Gastroesophageal sphincter (tissue), 3 donors: ENCODE results near the gene DCAF5.

Source experiments
- POLR2A ChIP-seq, 2 donors: fragments of 450-650 bp; IDR thresholded peaks; one replicate each; pipeline ENCODE4 v1.6.1; 2017; ENCODE audit warnings: antibody characterized with exemption in 2 of 2, mild to moderate bottlenecking in 2 of 2, moderate library complexity in 1 of 2
- TF ChIP-seq, protein P1 (sequence below), 4 experiments: fragments of 200-600 bp in 2 of 4; fragments of 450-650 bp in 2 of 4; sonication (generic) in 1 of 4; IDR thresholded peaks; one replicate each; pipeline ENCODE4 v1.5.1; 2017 to 2019; ENCODE audit warnings: antibody characterized with exemption in 4 of 4, mild to moderate bottlenecking in 2 of 4, moderate library complexity in 2 of 4

GRCh38 chr14:69081271-69081670 is 71.6 kb downstream of the DCAF5 start:
- TF ChIP-seq, protein P1, sequence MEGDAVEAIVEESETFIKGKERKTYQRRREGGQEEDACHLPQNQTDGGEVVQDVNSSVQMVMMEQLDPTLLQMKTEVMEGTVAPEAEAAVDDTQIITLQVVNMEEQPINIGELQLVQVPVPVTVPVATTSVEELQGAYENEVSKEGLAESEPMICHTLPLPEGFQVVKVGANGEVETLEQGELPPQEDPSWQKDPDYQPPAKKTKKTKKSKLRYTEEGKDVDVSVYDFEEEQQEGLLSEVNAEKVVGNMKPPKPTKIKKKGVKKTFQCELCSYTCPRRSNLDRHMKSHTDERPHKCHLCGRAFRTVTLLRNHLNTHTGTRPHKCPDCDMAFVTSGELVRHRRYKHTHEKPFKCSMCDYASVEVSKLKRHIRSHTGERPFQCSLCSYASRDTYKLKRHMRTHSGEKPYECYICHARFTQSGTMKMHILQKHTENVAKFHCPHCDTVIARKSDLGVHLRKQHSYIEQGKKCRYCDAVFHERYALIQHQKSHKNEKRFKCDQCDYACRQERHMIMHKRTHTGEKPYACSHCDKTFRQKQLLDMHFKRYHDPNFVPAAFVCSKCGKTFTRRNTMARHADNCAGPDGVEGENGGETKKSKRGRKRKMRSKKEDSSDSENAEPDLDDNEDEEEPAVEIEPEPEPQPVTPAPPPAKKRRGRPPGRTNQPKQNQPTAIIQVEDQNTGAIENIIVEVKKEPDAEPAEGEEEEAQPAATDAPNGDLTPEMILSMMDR (IDR thresholded peaks at IDR 0.05), result no peak
- no peak for TF ChIP-seq POLR2A (IDR thresholded peaks at IDR 0.05)
